Panc1 (cell line): ENCODE data around the gene BTBD8.

Source experiments
- POLR2AphosphoS5 ChIP-seq: IDR thresholded peaks from 2 replicates; pipeline ENCODE4 v1.6.1; 2012; ENCODE audit warnings: mild to moderate bottlenecking, low read depth, low read length, moderate library complexity
- SIN3A ChIP-seq: IDR thresholded peaks from 2 replicates; pipeline ENCODE4 v1.6.1; 2012; ENCODE audit warnings: low read depth, mild to moderate bottlenecking, low read length, moderate library complexity, borderline replicate concordance; ENCODE audit not compliant: insufficient read depth
- TCF7L2 ChIP-seq: IDR thresholded peaks from 2 replicates; pipeline ENCODE4 v1.6.1; 2011; ENCODE audit warnings: mild to moderate bottlenecking, low read depth, low read length, inconsistent platforms
- TF ChIP-seq, protein P1 (sequence below): fragments of 450-650 bp; IDR thresholded peaks from 2 replicates; pipeline ENCODE4 v1.5.1; 2017; ENCODE audit warnings: mild to moderate bottlenecking
- TF ChIP-seq, protein P2 (sequence below), 2 experiments: IDR thresholded peaks; 2 replicates each; pipeline ENCODE4 v1.6.1; 2011 to 2012; ENCODE audit warnings: low read depth in 2 of 2, control low read depth in 1 of 2, low read length in 1 of 2, mild to moderate bottlenecking in 1 of 2, moderate library complexity in 1 of 2; ENCODE audit not compliant: insufficient read depth in 1 of 2

DNA sequence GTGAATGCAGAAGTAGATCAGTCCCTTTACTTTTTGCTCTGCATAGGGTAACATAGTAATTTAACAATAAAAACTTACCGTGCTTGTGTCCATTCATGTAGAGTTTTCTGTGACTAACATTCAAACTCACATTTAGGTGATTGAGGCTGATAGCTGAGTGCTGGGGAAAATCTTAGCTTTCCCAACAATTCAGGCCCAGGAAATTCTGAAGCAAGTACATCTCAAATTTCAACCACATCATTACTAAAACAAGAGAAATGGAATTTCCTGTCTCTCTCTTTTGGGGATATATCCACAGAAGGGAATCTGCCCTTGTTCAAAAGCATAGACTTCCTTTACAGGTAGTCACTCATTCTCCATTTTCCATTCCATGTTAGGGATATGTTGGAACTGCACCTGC lies 104.5 kb downstream of the BTBD8 start:
- TF ChIP-seq, protein P1, sequence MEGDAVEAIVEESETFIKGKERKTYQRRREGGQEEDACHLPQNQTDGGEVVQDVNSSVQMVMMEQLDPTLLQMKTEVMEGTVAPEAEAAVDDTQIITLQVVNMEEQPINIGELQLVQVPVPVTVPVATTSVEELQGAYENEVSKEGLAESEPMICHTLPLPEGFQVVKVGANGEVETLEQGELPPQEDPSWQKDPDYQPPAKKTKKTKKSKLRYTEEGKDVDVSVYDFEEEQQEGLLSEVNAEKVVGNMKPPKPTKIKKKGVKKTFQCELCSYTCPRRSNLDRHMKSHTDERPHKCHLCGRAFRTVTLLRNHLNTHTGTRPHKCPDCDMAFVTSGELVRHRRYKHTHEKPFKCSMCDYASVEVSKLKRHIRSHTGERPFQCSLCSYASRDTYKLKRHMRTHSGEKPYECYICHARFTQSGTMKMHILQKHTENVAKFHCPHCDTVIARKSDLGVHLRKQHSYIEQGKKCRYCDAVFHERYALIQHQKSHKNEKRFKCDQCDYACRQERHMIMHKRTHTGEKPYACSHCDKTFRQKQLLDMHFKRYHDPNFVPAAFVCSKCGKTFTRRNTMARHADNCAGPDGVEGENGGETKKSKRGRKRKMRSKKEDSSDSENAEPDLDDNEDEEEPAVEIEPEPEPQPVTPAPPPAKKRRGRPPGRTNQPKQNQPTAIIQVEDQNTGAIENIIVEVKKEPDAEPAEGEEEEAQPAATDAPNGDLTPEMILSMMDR = no peak
- TF ChIP-seq POLR2AphosphoS5 = no peak
- TF ChIP-seq, protein P2, sequence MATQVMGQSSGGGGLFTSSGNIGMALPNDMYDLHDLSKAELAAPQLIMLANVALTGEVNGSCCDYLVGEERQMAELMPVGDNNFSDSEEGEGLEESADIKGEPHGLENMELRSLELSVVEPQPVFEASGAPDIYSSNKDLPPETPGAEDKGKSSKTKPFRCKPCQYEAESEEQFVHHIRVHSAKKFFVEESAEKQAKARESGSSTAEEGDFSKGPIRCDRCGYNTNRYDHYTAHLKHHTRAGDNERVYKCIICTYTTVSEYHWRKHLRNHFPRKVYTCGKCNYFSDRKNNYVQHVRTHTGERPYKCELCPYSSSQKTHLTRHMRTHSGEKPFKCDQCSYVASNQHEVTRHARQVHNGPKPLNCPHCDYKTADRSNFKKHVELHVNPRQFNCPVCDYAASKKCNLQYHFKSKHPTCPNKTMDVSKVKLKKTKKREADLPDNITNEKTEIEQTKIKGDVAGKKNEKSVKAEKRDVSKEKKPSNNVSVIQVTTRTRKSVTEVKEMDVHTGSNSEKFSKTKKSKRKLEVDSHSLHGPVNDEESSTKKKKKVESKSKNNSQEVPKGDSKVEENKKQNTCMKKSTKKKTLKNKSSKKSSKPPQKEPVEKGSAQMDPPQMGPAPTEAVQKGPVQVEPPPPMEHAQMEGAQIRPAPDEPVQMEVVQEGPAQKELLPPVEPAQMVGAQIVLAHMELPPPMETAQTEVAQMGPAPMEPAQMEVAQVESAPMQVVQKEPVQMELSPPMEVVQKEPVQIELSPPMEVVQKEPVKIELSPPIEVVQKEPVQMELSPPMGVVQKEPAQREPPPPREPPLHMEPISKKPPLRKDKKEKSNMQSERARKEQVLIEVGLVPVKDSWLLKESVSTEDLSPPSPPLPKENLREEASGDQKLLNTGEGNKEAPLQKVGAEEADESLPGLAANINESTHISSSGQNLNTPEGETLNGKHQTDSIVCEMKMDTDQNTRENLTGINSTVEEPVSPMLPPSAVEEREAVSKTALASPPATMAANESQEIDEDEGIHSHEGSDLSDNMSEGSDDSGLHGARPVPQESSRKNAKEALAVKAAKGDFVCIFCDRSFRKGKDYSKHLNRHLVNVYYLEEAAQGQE (IDR thresholded peaks at IDR 0.05; ENCODE audit: insufficient read depth in 1 of 2, low read depth in 2 of 2, low read length in 1 of 2) = no peak
- TF ChIP-seq SIN3A = no peak
- no peak for TF ChIP-seq TCF7L2
